Hepatocyte (in vitro differentiated cells): Measurements from ENCODE around the gene IRGC. TPM values are rescaled to one million over a fixed set of nuclear protein-coding genes. Genes with fewer than 3 reads are reported as not detected.

Experiments
- DNase-seq: peaks from one replicate; pipeline ENCODE4 v3.0.0-alpha.2; 2016; ENCODE audit warnings: low spot score
- H2AFZ ChIP-seq: fragments of 200-600 bp; sonication (generic); 2 replicates; pipeline ENCODE4 v1.6.0; 2016; ENCODE audit warnings: antibody characterized with exemption, mild to moderate bottlenecking
- H3K27ac ChIP-seq: fragments of 200-600 bp; sonication (generic); 2 replicates; pipeline ENCODE4 v1.5.1; 2016; ENCODE audit warnings: mild to moderate bottlenecking
- H3K27me3 ChIP-seq: fragments of 200-600 bp; sonication (generic); 2 replicates; pipeline ENCODE4 v1.6.1; 2016
- H3K36me3 ChIP-seq: fragments of 200-600 bp; sonication (generic); replicated peaks from 2 replicates; pipeline ENCODE4 v1.5.1; 2016; ENCODE audit warnings: low read depth; ENCODE audit not compliant: insufficient read depth
- H3K4me1 ChIP-seq: fragments of 200-600 bp; sonication (generic); 2 replicates; pipeline ENCODE4 v1.5.1; 2016; ENCODE audit warnings: mild to moderate bottlenecking, moderate library complexity; ENCODE audit not compliant: insufficient read depth
- H3K4me2 ChIP-seq: fragments of 200-600 bp; sonication (generic); 2 replicates; pipeline ENCODE4 v1.6.0; 2016
- H3K4me3 ChIP-seq: fragments of 200-600 bp; sonication (generic); 2 replicates; pipeline ENCODE4 v1.5.1; 2016; ENCODE audit warnings: mild to moderate bottlenecking
- H3K79me2 ChIP-seq: fragments of 200-600 bp; sonication (generic); 2 replicates; pipeline ENCODE4 v1.6.0; 2017; ENCODE audit warnings: mild to moderate bottlenecking
- H3K9me2 ChIP-seq: fragments of 200-600 bp; sonication (generic); replicated peaks from 2 replicates; pipeline ENCODE4 v1.6.0; 2017; ENCODE audit warnings: mild to moderate bottlenecking; ENCODE audit not compliant: insufficient read depth
- H3K9me3 ChIP-seq: fragments of 200-600 bp; sonication (generic); 2 replicates; pipeline ENCODE4 v1.5.1; 2016; ENCODE audit warnings: low read depth, mild to moderate bottlenecking
- H4K20me1 ChIP-seq: fragments of 200-600 bp; sonication (generic); 2 replicates; pipeline ENCODE4 v1.6.0; 2016; ENCODE audit warnings: mild to moderate bottlenecking; ENCODE audit not compliant: insufficient read depth, poor library complexity, severe bottlenecking
- EZH2 ChIP-seq: fragments of 200-600 bp; sonication (generic); IDR thresholded peaks from 2 replicates; pipeline ENCODE4 v1.6.1; 2016; ENCODE audit warnings: antibody characterized with exemption, mild to moderate bottlenecking, borderline replicate concordance
- EZH2phosphoT487 ChIP-seq: fragments of 200-600 bp; sonication (generic); IDR thresholded peaks from one replicate; pipeline ENCODE4 v1.6.1; 2018; ENCODE audit warnings: antibody characterized with exemption, mild to moderate bottlenecking, low read depth, moderate library complexity; ENCODE audit not compliant: unreplicated experiment, severe bottlenecking
- WGBS: methylation state at CpG from one replicate; pipeline ENCODE4 v1.1.6; 2016; ENCODE audit warnings: low lambda C conversion rate; ENCODE audit errors: missing lambda C conversion rate; 5-methylcytosine and 5-hydroxymethylcytosine counted together
- polyA plus RNA-seq: library from polyadenylated mRNA; unstranded; fragments of >200 nt; fragmentation: Nextera tagmentation; extraction: Ambion mirVana; gene quantifications from 2 replicates; pipeline ENCODE4 v1.2.1, GENCODE V29; 2016
- total RNA-seq: library from RNA; depleted of rRNA; stranded (reverse); fragments of >200 nt; gene quantifications from 2 replicates; pipeline ENCODE4 v1.2.3, GENCODE V29; 2014
- TF ChIP-seq, protein P1 (sequence below): fragments of 200-600 bp; sonication (generic); IDR thresholded peaks from 2 replicates; pipeline ENCODE4 v1.5.1; 2016; ENCODE audit warnings: antibody characterized with exemption, mild to moderate bottlenecking; ENCODE audit not compliant: poor library complexity

IRGC gene
- total and polyA plus RNA-seq, 2 experiments from 2014 or later, result not detected

- H3K4me1 ChIP-seq, result no peaks in the 10 kb centered on the region
- H3K4me2 ChIP-seq, result no peak overlapping the region
- no peak for DNase-seq
- H4K20me1 ChIP-seq, result no peaks in the 10 kb centered on the region
- TF ChIP-seq EZH2phosphoT487 (no peak), EZH2 (no peak)
- TF ChIP-seq, protein P1, sequence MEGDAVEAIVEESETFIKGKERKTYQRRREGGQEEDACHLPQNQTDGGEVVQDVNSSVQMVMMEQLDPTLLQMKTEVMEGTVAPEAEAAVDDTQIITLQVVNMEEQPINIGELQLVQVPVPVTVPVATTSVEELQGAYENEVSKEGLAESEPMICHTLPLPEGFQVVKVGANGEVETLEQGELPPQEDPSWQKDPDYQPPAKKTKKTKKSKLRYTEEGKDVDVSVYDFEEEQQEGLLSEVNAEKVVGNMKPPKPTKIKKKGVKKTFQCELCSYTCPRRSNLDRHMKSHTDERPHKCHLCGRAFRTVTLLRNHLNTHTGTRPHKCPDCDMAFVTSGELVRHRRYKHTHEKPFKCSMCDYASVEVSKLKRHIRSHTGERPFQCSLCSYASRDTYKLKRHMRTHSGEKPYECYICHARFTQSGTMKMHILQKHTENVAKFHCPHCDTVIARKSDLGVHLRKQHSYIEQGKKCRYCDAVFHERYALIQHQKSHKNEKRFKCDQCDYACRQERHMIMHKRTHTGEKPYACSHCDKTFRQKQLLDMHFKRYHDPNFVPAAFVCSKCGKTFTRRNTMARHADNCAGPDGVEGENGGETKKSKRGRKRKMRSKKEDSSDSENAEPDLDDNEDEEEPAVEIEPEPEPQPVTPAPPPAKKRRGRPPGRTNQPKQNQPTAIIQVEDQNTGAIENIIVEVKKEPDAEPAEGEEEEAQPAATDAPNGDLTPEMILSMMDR, result no peak
- no peak overlapping the region for H2AFZ ChIP-seq
- no peak overlapping the region for H3K27ac ChIP-seq
- H3K36me3 ChIP-seq, result no peaks in the 10 kb centered on the region
- no peaks in the 10 kb centered on the region for H3K79me2 ChIP-seq
- H3K9me3 ChIP-seq, result no peaks in the 10 kb centered on the region
- H3K27me3 ChIP-seq, result no peaks in the 10 kb centered on the region
- 87% methylated on average over 9 of the region's 10 CpGs for WGBS
- H3K4me3 ChIP-seq, result no peak overlapping the region
- H3K9me2 ChIP-seq, result no peaks in the 10 kb centered on the region
These were observed 5.1 kb downstream of the IRGC start for GRCh38 chr19:43720936-43721335.

DNA sequence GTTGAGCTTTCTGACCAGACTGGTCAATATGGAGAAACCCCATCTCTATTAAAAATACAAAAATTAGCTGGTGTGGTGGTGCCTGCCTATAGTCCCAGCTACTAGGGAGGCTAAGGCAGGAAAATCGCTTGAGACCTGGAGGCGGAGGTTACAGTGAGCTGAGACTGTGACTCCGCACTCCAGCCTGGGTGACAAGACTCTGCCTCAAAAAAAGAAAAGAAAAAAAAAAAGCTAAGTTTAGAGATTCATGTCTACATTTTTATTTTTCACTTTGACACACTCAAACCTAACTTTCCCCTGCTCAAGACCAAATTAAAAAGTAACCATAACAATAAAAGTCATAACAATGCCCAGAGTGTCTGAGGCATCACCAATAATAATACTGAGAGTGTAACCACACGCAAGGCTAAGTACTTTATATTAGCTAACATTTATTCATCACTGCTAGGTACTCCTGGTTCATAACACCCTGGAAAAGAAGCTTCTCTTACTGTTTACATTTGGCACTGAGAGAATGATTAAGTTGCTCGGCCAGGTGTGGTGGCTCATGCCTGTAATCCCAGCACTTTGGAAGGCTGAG is 5.7 kb downstream of the IRGC start:
- Histone ChIP-seq H3K4me1 (no peaks in the 10 kb centered on the region), H3K27ac (no peak overlapping the region), H3K9me2 (no peaks in the 10 kb centered on the region), H3K79me2 (no peaks in the 10 kb centered on the region), H3K36me3 (no peaks in the 10 kb centered on the region), H3K4me3 (no peak overlapping the region), H3K4me2 (no peak overlapping the region), H2AFZ (no peak overlapping the region), H3K9me3 (no peaks in the 10 kb centered on the region), H3K27me3 (no peaks in the 10 kb centered on the region), H4K20me1 (no peaks in the 10 kb centered on the region)
- WGBS, result 79% methylated on average over 5 of the region's 5 CpGs
- TF ChIP-seq EZH2 (no peak), EZH2phosphoT487 (no peak)
- TF ChIP-seq, protein P1, result no peak
- DNase-seq, result no peak

DNA sequence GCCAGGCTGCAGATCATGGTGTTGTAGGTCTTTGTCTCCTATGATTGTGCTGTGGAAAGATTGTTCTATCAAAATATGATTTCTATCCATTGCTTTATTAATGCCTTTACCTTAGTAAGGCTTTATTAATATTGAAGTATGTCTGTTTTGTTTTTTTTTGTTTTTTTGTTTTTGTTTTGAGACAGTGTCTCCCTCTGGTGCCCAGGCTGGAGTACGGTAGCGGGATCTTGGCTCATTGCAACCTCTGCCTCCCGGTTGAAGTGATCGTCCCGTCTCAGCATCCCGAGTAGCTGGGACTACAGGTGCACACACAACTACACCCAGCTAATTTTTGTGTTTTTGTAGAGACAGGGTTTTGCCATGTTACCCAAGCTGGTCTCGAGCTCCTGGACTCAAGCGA is 7.7 kb downstream of the IRGC start:
- Histone ChIP-seq H3K4me1 (no peaks in the 10 kb centered on the region), H2AFZ (no peak overlapping the region), H3K4me2 (no peak overlapping the region), H3K79me2 (no peaks in the 10 kb centered on the region), H3K9me2 (no peaks in the 10 kb centered on the region), H3K36me3 (no peaks in the 10 kb centered on the region), H3K27ac (no peak overlapping the region), H3K27me3 (no peaks in the 10 kb centered on the region), H4K20me1 (no peaks in the 10 kb centered on the region), H3K9me3 (no peaks in the 10 kb centered on the region), H3K4me3 (no peak overlapping the region)
- no peak for DNase-seq
- TF ChIP-seq, protein P1, result no peak
- TF ChIP-seq EZH2phosphoT487 (no peak), EZH2 (no peak)
- WGBS, result 66% methylated on average over 8 of the region's 8 CpGs

DNA sequence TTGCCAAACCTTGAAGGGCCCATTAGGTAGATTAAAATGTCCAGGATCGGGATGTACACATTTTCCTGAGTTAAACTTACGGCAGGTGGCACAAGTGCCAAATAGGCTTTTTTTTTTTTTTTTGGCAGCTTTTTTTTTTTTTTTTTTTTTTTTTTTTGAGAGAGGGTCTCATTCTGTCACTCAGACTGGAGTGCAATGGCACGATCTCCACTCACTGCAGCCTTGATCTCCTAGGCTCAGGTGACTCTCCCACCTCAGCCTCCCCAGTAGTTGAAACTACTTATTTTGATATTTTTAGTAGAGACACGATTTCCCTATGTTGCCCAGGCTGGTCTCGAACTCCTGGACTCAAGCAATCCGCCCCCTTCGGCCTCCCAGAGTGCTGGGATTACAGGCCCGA is 9.0 kb downstream of the IRGC start:
- H3K4me1 ChIP-seq, result no peaks in the 10 kb centered on the region
- H3K4me2 ChIP-seq, result no peak overlapping the region
- TF ChIP-seq EZH2 (no peak), EZH2phosphoT487 (no peak)
- TF ChIP-seq, protein P1, result no peak
- H3K27ac ChIP-seq, result no peak overlapping the region
- no peaks in the 10 kb centered on the region for H3K9me3 ChIP-seq
- DNase-seq, result no peak
- WGBS, result 97% methylated on average over 8 of the region's 8 CpGs
- H3K27me3 ChIP-seq, result no peaks in the 10 kb centered on the region
- H3K9me2 ChIP-seq, result no peaks in the 10 kb centered on the region
- H3K36me3 ChIP-seq, result no peaks in the 10 kb centered on the region
- H2AFZ ChIP-seq, result no peak overlapping the region
- H4K20me1 ChIP-seq, result no peaks in the 10 kb centered on the region
- no peaks in the 10 kb centered on the region for H3K79me2 ChIP-seq
- H3K4me3 ChIP-seq, result no peak overlapping the region
